Measurements from ENCODE around the gene TRPT1. TPM values are rescaled to one million over a fixed set of nuclear protein-coding genes. Genes with fewer than 3 reads are reported as not detected.

TRPT1 gene
- 64.4 and 82.9 TPM in 2 replicates for total RNA-seq

GRCh38 chr11:64225608-64226506, at the start of gene TRPT1, which contains the start of gene NUDT22:
TRPT1 (minus strand) TSS chr11:64226186; CDS start chr11:64225860, 326 bp downstream.
NUDT22 (plus strand) TSS chr11:64226274; CDS start chr11:64226653, 379 bp downstream.

GRCh38 chr11:64251016-64251752, 25.2 kb upstream of the TRPT1 start, which contains the start of gene PLCB3:
PLCB3 (plus strand) TSS chr11:64251530; CDS start chr11:64251650, 120 bp downstream.

GRCh38 chr11:64246871-64247728, 21.1 kb upstream of the TRPT1 start, which contains the start of gene PPP1R14B:
PPP1R14B (minus strand) TSS chr11:64246943; CDS start chr11:64246673, 270 bp downstream.

GRCh38 chr11:64240435-64241240, 14.7 kb upstream of the TRPT1 start, which contains the start of gene FKBP2:
FKBP2 (plus strand) TSS chr11:64241095; CDS start chr11:64242388, 1,293 bp downstream.

GRCh38 chr11:64233913-64234586, 8.1 kb upstream of the TRPT1 start, which contains the start of gene VEGFB:
VEGFB (plus strand) TSS chr11:64234584; CDS start chr11:64234834, 250 bp downstream.

GRCh38 chr11:64230171-64230984, 4.4 kb upstream of the TRPT1 start, which contains the start of gene DNAJC4:
DNAJC4 (plus strand) TSS chr11:64230548; CDS start chr11:64230855, 307 bp downstream.

GRCh38 chr11:64206457-64207255, 19.3 kb downstream of the TRPT1 start, which contains the start of gene FERMT3:
FERMT3 (plus strand) TSS chr11:64206721; CDS start chr11:64207365, 644 bp downstream.

GRCh38 chr11:64185693-64186491, 40.1 kb downstream of the TRPT1 start, which contains the start of gene STIP1:
STIP1 (plus strand) TSS chr11:64186171; CDS start chr11:64186262, 91 bp downstream.

Other genes with a start within 250 kb of the TRPT1 start
- gene OTUB1, start 239.7 kb downstream of the TRPT1 start, total RNA-seq = 111 and 141 TPM in 2 replicates
- 0.26 and 0.56 TPM in 2 replicates for gene FLRT1, start 190.3 kb downstream of the TRPT1 start, total RNA-seq
- 18.4 and 41.7 TPM in 2 replicates for gene MACROD1, start 60.1 kb downstream of the TRPT1 start, total RNA-seq
- 138 and 185 TPM in 2 replicates for gene STIP1, start 40.0 kb downstream of the TRPT1 start, total RNA-seq
- gene FERMT3, start 19.5 kb downstream of the TRPT1 start, total RNA-seq = 3.6 and 8.5 TPM in 2 replicates
- 39.0 and 63.1 TPM in 2 replicates for gene NUDT22, start 88 bp upstream of the TRPT1 start, total RNA-seq
- 18.0 and 40.4 TPM in 2 replicates for gene DNAJC4, start 4.4 kb upstream of the TRPT1 start, total RNA-seq
- gene VEGFB, start 8.4 kb upstream of the TRPT1 start, total RNA-seq = 48.2 and 62.8 TPM in 2 replicates
- gene FKBP2, start 14.9 kb upstream of the TRPT1 start, total RNA-seq = 33.4 and 79.1 TPM in 2 replicates
- 78.9 and 300 TPM in 2 replicates for gene PPP1R14B, start 20.8 kb upstream of the TRPT1 start, total RNA-seq
- gene PLCB3, start 25.3 kb upstream of the TRPT1 start, total RNA-seq = 22.6 and 29.1 TPM in 2 replicates
- 106 and 169 TPM in 2 replicates for gene BAD, start 58.5 kb upstream of the TRPT1 start, total RNA-seq
- 20.8 and 33.3 TPM in 2 replicates for gene GPR137, start 59.7 kb upstream of the TRPT1 start, total RNA-seq
- gene KCNK4, start 65.1 kb upstream of the TRPT1 start, total RNA-seq = not detected in 2 replicates
- not detected in 2 replicates for gene CATSPERZ, start 74.2 kb upstream of the TRPT1 start, total RNA-seq
- 35.4 and 38.3 TPM in 2 replicates for gene ESRRA, start 79.3 kb upstream of the TRPT1 start, total RNA-seq
- gene TRMT112, start 91.4 kb upstream of the TRPT1 start, total RNA-seq = 318 and 364 TPM in 2 replicates
- 293 and 486 TPM in 2 replicates for gene PRDX5, start 91.9 kb upstream of the TRPT1 start, total RNA-seq
- gene CCDC88B, start 114.0 kb upstream of the TRPT1 start, total RNA-seq = 1.0 and 1.8 TPM in 2 replicates
- gene RPS6KA4, start 133.0 kb upstream of the TRPT1 start, total RNA-seq = 23.2 and 38.4 TPM in 2 replicates